Liver (tissue), 3 donors: ENCODE results near the gene DLX4.

ENCODE experiments used
- EGR1 ChIP-seq, 2 donors: IDR thresholded peaks; 2 replicates each; pipeline ENCODE4 v1.6.1; 2016 to 2018; ENCODE audit warnings: antibody characterized with exemption in 2 of 2, low read depth in 2 of 2
- NR2F2 ChIP-seq: IDR thresholded peaks from 2 replicates; pipeline ENCODE4 v1.6.1; 2016; ENCODE audit warnings: antibody characterized with exemption
- RAD21 ChIP-seq, 2 donors: IDR thresholded peaks; 2 replicates each; pipeline ENCODE4 v1.6.1; 2016; ENCODE audit warnings: antibody characterized with exemption in 2 of 2, mild to moderate bottlenecking in 2 of 2
- REST ChIP-seq: IDR thresholded peaks from 2 replicates; pipeline ENCODE4 v1.6.1; 2016; ENCODE audit warnings: antibody characterized with exemption, mild to moderate bottlenecking
- TF ChIP-seq, protein P1 (sequence below): fragments of 150-350 bp; IDR thresholded peaks from 2 replicates; pipeline ENCODE4 v1.5.1; 2017; ENCODE audit warnings: improper control_type of control experiment, low read depth, low read length; ENCODE audit not compliant: missing input control
- TF ChIP-seq, protein P2 (sequence below): IDR thresholded peaks from 2 replicates; pipeline ENCODE4 v1.6.1; 2016; ENCODE audit warnings: antibody characterized with exemption
- donor health status: healthy.
- donor health status: healthy.

DNA sequence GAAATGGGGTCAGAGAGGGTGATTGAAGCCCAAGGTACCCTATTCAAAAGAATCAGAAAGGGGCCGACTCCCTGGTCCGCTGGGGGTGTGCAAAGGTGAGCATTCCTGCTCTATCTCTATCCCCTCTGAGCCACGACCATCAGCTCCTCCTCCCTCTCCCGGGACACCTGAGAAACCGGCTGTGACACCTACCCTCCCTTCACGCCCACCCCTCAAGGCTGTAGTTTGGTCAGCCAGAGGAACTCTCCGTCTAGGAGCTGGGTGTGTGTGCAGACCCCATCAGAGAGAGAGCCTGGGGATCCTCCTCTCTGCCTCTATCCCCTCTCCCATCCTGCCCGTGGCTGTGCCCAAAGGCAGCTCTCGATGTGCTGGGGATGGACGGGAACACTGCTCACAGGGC, 27.6 kb upstream of the DLX4 start:
- TF ChIP-seq, protein P1, sequence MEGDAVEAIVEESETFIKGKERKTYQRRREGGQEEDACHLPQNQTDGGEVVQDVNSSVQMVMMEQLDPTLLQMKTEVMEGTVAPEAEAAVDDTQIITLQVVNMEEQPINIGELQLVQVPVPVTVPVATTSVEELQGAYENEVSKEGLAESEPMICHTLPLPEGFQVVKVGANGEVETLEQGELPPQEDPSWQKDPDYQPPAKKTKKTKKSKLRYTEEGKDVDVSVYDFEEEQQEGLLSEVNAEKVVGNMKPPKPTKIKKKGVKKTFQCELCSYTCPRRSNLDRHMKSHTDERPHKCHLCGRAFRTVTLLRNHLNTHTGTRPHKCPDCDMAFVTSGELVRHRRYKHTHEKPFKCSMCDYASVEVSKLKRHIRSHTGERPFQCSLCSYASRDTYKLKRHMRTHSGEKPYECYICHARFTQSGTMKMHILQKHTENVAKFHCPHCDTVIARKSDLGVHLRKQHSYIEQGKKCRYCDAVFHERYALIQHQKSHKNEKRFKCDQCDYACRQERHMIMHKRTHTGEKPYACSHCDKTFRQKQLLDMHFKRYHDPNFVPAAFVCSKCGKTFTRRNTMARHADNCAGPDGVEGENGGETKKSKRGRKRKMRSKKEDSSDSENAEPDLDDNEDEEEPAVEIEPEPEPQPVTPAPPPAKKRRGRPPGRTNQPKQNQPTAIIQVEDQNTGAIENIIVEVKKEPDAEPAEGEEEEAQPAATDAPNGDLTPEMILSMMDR: no peak
- TF ChIP-seq, protein P2, sequence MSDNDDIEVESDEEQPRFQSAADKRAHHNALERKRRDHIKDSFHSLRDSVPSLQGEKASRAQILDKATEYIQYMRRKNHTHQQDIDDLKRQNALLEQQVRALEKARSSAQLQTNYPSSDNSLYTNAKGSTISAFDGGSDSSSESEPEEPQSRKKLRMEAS: no peak
- no peak for TF ChIP-seq EGR1 (IDR thresholded peaks at IDR 0.05; ENCODE audit: low read depth in 2 of 2)
- no peak for TF ChIP-seq RAD21 (IDR thresholded peaks at IDR 0.05)
- no peak for TF ChIP-seq REST
- no peak for TF ChIP-seq NR2F2
